GM21390 (cell line): ENCODE data around the gene PCDHGB5.

ENCODE experiments used
- ATAC-seq: cut with Tn5 transposase; IDR thresholded peaks from one replicate; pipeline ENCODE4 v1.9.1; 2021; ENCODE audit not compliant: unreplicated experiment

The PCDHGB5 gene

GRCh38 chr5:141439411-141440141 lies 41.8 kb downstream of the PCDHGB5 start:
- no peak for ATAC-seq

GRCh38 chr5:141440341-141440740 lies 42.6 kb downstream of the PCDHGB5 start:
- ATAC-seq = no peak

GRCh38 chr5:141441571-141442170 lies 43.9 kb downstream of the PCDHGB5 start:
- ATAC-seq = no peak
